Fibroblast of mammary gland (primary cell): ENCODE results near the gene ZNF586.
A peak's percentile ranks its signal among the peaks of the same experiment; 100 is the strongest.

Experiments used
- DNase-seq: peaks from one replicate; pipeline ENCODE4 v3.0.0-alpha.2; 2010; ENCODE audit warnings: low read depth
- H3K4me3 ChIP-seq: 2 replicates; pipeline ENCODE4 v1.5.1; 2011; ENCODE audit warnings: low read depth, mild to moderate bottlenecking, low read length, moderate library complexity; ENCODE audit not compliant: control insufficient read depth
- TF ChIP-seq, protein P1 (sequence below): conservative IDR thresholded peaks from 2 replicates; pipeline ENCODE4 v1.5.1; 2011; ENCODE audit warnings: low read depth, low read length, inconsistent platforms; ENCODE audit not compliant: control insufficient read depth, insufficient read depth

Gene ZNF586

DNA sequence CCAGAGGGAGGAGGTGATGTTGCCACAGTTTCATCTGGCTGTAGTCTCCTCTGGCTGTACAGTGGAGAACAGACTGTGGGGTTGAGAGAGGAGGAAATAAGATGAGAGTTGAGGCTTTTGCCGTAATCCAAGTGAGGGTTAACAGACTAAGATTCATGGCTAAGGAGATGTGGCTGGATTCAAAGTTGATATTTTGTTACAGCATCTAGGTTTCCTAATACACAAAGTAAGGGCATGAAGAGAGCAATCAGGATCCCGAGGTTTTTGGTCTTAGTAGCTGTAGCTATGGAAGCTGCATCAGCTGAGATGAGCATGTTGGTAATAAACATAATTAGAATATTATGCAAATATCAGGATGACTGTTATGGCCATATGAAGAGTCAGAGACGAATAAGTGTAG is 21.4 kb upstream of the ZNF586 start:
- no peak for DNase-seq
- TF ChIP-seq, protein P1, sequence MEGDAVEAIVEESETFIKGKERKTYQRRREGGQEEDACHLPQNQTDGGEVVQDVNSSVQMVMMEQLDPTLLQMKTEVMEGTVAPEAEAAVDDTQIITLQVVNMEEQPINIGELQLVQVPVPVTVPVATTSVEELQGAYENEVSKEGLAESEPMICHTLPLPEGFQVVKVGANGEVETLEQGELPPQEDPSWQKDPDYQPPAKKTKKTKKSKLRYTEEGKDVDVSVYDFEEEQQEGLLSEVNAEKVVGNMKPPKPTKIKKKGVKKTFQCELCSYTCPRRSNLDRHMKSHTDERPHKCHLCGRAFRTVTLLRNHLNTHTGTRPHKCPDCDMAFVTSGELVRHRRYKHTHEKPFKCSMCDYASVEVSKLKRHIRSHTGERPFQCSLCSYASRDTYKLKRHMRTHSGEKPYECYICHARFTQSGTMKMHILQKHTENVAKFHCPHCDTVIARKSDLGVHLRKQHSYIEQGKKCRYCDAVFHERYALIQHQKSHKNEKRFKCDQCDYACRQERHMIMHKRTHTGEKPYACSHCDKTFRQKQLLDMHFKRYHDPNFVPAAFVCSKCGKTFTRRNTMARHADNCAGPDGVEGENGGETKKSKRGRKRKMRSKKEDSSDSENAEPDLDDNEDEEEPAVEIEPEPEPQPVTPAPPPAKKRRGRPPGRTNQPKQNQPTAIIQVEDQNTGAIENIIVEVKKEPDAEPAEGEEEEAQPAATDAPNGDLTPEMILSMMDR: no peak
- peak overlapping the region; percentile 77 for H3K4me3 ChIP-seq

DNA sequence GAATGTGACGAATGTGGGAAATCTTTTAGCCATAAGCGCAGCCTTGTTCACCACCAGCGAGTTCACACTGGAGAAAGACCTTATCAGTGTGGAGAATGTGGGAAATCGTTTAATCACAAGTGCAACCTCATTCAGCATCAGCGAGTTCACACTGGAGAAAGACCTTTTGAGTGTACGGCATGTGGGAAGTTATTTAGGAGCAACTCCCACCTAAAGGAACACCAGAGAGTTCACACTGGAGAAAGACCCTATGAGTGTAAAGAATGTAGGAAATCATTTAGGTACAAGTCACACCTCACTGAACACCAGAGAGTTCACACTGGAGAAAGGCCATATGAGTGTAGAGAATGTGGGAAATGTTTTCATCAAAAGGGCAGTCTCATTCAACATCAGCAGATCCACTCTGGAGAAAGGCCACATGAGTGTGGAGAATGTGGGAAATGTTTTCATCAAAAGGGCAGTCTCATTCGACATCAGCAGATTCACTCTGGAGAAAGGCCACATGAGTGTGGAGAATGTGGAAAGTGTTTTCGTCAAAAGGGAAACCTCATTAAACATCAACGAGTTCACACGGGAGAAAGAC is 15.3 kb upstream of the ZNF586 start:
- H3K4me3 ChIP-seq: no peak overlapping the region
- TF ChIP-seq, protein P1: no peak
- no peak for DNase-seq

DNA sequence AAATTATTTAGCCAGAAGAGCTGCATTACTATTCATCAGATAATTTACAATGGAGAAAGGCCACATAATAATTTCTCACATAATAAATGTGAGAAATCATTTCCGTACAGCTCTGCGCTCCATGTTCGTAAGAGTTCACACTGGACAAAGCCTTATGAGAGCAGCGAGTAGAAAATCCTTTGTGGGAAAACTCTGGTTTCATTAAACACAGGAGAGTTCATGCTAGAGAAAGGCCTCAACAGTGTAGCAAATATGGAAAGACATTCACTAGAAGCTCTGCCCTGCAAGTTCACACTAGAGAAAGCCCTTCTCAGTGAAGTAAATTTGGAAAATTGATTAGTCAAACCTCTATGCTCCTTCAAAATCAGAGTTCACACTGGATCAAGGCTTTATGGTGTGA is 14.4 kb upstream of the ZNF586 start:
- TF ChIP-seq, protein P1: no peak
- no peak overlapping the region for H3K4me3 ChIP-seq
- DNase-seq: no peak

DNA sequence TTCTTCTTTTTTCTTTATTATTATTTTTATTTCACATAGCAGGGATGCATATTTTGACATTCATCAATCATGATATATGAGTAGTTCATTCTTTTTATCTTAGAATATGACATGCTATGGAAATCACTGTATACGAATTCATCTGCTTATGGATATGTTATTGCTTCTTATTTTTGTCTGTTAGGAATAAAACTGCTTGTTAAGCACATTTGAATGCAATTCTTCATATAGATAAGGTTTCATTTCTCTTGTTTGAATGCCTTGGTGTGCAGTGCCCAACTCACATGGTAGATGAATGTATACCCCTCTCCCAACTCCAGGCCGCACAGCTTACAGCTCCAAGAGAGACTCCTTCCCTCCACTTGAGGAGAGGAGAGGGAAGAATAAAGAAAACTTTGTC is 11.5 kb upstream of the ZNF586 start:
- no peak overlapping the region for H3K4me3 ChIP-seq
- TF ChIP-seq, protein P1: no peak

DNA sequence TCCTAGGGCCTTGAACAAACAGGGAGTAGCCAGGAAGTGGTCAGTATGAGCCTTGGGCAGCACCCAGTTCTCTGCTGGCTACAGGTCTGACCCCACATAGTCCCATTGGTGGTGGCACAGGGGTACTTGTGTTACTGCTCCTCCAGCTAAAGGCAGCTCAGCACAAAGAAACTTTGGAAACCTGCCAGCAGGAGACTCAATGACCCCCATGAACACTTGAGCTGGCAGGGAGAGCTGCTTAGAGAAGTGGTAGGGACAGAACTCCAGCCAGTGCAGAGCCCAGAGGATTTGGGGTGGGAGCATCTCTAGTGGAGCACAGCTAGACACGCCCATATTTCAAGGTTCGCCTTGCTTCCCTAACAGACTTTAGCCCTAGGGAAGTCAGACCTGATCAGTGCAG is 10.4 kb upstream of the ZNF586 start:
- TF ChIP-seq, protein P1: no peak
- no peak for DNase-seq
- H3K4me3 ChIP-seq: no peak overlapping the region

More for the DNA sequence above, 11.5 kb upstream of the ZNF586 start:
- no peak for DNase-seq

DNA sequence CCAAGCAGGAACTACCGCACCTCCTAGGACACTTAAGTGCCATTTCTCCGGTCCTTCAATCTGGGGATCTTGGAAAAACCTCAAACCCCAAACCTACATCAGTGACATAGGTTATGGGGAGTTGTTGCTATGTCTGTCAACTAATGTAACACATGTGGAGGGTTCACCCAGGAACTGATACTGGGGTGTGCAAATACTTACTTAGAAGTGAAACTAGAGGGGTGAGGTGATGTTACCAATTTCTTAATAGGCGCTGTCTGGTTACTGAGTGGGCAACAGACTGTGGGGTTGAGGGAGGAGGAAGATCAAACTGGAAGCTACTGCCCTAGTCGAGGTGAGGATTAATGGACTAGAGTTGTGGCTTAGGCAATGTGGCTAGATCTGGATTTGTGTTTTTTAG is 1.9 kb downstream of the ZNF586 start:
- no peak for DNase-seq
- TF ChIP-seq, protein P1: no peak
- H3K4me3 ChIP-seq: no peak overlapping the region

DNA sequence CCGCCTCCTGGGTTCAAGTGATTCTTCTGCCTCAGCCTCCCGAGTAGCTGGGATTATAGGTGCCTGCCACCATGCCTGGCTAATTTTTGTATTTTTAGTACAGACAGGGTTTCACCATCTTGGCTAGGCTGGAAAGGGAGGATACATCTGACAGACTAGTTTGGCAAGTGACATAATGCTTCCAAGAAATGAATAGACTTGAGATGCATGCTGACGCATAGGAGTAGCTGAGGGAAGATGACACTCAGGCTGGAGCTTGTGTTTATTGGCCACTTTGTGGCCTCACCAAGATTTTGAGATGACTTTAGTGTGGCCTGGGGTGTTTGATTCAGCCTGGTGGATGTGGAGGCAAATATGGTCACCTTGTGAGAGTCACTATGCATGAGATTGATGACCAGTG is 4.0 kb downstream of the ZNF586 start:
- TF ChIP-seq, protein P1: no peak
- DNase-seq: no peak
- H3K4me3 ChIP-seq: no peak overlapping the region
